ENCODE measurements around the gene DKKL1.
A peak's percentile ranks its signal among the peaks of the same experiment; 100 is the strongest.

The DKKL1 gene

DNA sequence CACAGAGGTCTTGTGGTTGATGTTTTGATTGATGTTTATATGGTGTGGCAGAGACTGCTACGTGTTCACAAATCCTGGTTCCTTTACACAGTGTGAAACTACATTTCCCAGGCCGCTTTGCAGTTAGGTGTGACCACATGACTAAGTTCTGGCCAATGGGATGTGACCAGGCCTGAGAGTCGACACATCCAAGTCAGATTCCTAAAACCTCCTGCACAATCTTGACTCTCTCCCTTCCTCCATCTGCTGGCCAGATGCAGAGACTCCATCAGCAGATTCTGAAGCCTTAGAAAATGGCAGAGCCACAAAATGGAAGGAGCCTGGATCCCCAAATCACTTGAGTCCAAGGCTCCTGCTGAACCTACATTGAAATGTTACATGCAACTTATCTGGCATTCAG, 15.8 kb upstream of the DKKL1 start:
- H3K4me3 ChIP-seq (ENCODE audit: low read depth, low read length) = no peak overlapping the region
- peak; percentile 24; the same call in 1 of the 2 replicates for TF ChIP-seq CTCF (IDR thresholded peaks at IDR 0.05; ENCODE audit: low read depth, low read length)

DNA sequence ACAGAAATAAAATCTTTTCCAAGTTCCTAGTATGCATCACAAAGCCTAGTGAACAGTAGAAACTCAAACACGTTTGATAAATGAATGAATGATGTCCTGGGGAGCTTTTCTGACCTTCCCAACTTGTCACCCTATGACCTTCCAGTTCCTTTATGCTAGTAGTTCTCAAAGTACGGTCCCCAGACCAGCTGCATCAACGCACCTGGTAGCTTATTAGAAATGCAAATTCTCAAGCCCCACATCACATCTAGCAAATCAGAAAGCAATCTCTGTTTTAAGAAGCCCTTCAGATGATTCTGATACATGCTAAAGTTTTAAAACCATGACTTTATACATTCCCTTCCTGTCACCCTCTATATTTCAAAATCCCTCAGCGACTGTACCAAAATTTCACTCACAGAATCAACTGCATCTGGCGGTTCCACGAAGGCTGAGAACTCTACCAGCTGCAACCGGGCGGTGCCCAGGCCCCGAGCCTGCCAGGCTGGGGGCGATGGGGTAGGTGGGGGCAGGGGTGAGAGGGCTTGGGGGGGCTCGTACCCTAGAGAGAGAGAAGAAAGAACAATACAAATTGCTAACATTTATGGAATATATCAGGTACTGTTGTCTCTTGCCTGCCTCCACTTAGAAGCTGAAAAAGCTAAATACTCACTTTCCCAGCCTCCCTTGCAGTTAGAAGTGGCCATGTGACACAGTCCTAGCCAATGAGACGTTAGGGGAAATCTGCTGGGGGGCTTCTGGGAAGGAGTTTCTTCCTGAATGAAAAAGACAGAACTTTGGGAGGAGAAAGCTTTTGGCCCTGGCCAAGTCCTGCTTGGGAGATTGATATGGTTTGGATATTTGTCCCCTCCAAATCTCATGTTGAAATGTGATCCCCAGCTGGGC, 15.1 kb upstream of the DKKL1 start:
- no peak overlapping the region for H3K4me3 ChIP-seq (ENCODE audit: low read depth, low read length)
- no peak for TF ChIP-seq CTCF (IDR thresholded peaks at IDR 0.05; ENCODE audit: low read depth, low read length)

DNA sequence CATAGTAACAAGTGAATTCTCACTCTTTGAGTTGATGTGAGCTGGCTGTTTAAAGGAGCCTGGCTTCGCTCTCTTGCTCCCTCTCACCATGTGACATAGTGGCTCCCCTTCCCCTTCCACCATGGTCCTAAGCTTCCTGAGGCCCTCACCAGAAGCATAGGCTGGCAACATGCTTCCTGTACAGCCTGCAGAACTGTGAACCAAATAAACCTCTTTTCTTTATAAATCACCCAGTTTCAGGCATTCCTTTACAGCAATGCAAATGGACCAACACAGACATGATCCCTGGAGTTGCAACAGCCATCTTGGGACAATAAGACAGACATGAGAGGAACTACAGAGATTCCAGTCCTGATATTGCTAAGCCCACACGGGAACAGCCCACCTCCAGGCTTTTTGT, 14.1 kb upstream of the DKKL1 start:
- H3K4me3 ChIP-seq (ENCODE audit: low read depth, low read length) = no peak overlapping the region
- no peak for TF ChIP-seq CTCF (IDR thresholded peaks at IDR 0.05; ENCODE audit: low read depth, low read length)

DNA sequence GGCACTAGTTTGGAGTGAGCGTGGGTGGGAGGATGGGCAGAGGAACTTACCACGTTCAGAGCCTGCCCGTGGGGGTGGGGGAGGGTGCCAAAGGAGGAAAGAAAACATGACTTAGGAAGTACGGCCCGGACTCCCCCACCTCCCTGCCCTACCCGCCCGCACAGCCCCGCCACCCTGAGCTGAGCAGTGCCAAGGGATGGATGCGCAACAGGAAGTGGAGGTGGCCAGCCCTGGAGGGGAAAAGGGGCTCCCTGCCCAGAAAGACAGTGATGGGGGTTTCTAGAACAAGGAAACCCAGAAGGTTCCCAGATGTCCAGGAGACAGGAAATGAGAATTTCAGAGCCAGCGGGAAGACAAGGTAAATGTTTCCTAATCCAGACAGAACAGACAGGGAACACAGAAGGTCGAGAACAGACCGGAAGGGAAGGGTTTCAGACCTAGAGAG, 7.7 kb upstream of the DKKL1 start:
- no peak overlapping the region for H3K4me3 ChIP-seq (ENCODE audit: low read depth, low read length)
- TF ChIP-seq CTCF (IDR thresholded peaks at IDR 0.05; ENCODE audit: low read depth, low read length) = no peak

GRCh38 chr19:49356382-49356781, 7.3 kb upstream of the DKKL1 start:
- no peak for TF ChIP-seq CTCF (IDR thresholded peaks at IDR 0.05; ENCODE audit: low read depth, low read length)

GRCh38 chr19:49357186-49357585, 6.5 kb upstream of the DKKL1 start:
- no peak overlapping the region for H3K4me3 ChIP-seq (ENCODE audit: low read depth, low read length)
- no peak for TF ChIP-seq CTCF (IDR thresholded peaks at IDR 0.05; ENCODE audit: low read depth, low read length)

More at GRCh38 chr19:49356382-49356781, 7.3 kb upstream of the DKKL1 start:
- no peak overlapping the region for H3K4me3 ChIP-seq (ENCODE audit: low read depth, low read length)
